ENCODE data around the gene MLANA.

Gene MLANA

DNA sequence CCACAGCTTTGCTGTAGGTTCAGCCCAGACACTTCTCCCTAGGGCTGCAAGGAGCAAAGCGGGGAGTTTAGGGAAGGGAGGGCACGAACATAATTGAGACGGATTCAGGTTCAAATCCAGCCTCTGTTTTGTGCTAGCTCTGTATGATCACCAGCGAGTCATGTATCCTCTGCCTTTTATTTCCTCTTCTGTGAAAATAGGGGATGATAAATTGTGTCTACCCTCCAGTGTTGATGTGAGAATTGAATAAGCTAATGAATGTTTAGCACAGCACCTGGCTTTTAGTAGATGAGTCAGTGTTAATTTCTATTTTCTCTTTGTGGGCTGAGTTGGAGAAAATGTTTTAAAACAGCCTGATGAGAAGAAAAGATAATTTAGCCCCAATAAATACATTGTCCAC is 6.2 kb downstream of the MLANA start:
- no peak for TF ChIP-seq GABPA (IDR thresholded peaks at IDR 0.05; ENCODE audit: low read depth)
- no peak for TF ChIP-seq SPI1 (IDR thresholded peaks at IDR 0.05; ENCODE audit: borderline replicate concordance, low read depth)
- TF ChIP-seq CTCF (IDR thresholded peaks at IDR 0.05; ENCODE audit: insufficient read depth, low read length), result no peak
- TF ChIP-seq, protein P1, sequence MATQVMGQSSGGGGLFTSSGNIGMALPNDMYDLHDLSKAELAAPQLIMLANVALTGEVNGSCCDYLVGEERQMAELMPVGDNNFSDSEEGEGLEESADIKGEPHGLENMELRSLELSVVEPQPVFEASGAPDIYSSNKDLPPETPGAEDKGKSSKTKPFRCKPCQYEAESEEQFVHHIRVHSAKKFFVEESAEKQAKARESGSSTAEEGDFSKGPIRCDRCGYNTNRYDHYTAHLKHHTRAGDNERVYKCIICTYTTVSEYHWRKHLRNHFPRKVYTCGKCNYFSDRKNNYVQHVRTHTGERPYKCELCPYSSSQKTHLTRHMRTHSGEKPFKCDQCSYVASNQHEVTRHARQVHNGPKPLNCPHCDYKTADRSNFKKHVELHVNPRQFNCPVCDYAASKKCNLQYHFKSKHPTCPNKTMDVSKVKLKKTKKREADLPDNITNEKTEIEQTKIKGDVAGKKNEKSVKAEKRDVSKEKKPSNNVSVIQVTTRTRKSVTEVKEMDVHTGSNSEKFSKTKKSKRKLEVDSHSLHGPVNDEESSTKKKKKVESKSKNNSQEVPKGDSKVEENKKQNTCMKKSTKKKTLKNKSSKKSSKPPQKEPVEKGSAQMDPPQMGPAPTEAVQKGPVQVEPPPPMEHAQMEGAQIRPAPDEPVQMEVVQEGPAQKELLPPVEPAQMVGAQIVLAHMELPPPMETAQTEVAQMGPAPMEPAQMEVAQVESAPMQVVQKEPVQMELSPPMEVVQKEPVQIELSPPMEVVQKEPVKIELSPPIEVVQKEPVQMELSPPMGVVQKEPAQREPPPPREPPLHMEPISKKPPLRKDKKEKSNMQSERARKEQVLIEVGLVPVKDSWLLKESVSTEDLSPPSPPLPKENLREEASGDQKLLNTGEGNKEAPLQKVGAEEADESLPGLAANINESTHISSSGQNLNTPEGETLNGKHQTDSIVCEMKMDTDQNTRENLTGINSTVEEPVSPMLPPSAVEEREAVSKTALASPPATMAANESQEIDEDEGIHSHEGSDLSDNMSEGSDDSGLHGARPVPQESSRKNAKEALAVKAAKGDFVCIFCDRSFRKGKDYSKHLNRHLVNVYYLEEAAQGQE (IDR thresholded peaks at IDR 0.05; ENCODE audit: insufficient replicate concordance, low read depth), result no peak
- TF ChIP-seq POLR2AphosphoS5 (IDR thresholded peaks at IDR 0.05; ENCODE audit: low read depth), result no peak
- DNase-seq (ENCODE audit: low read depth in 1 of 2, low spot score in 1 of 2), result no peak
- no peaks in the 10 kb centered on the region for H3K27me3 ChIP-seq (ENCODE audit: insufficient read depth, poor library complexity, severe bottlenecking)
- H3K4me3 ChIP-seq (replicated peaks; ENCODE audit: insufficient read depth, low read length), result no peak overlapping the region
- no peak overlapping the region for H3K27ac ChIP-seq (replicated peaks)

DNA sequence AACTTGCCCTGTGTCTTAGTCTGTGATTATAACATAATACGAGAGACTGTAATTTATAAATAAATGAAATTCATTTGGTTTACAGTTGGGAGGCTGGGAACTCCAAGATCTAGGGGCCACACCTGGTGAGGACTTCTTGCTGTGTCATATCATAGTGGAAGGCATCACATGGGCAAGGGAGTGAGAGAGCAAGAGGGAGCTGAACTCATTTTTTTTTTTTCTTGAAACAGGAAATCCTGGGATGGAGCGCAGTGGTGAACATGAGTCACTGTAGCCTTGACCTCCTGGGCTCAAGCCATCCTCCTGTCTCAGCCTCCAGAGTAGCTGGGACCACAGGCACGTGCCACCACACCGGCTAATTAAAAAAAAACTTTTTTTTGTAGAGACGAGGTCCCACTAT is 7.2 kb downstream of the MLANA start:
- no peak for DNase-seq (ENCODE audit: low read depth in 1 of 2, low spot score in 1 of 2)
- Histone ChIP-seq H3K4me3 (replicated peaks; ENCODE audit: insufficient read depth, low read length) (no peak overlapping the region), H3K27me3 (ENCODE audit: insufficient read depth, poor library complexity, severe bottlenecking) (no peaks in the 10 kb centered on the region), H3K27ac (replicated peaks) (no peak overlapping the region)
- no peak for TF ChIP-seq POLR2AphosphoS5 (IDR thresholded peaks at IDR 0.05; ENCODE audit: low read depth)
- no peak for TF ChIP-seq GABPA (IDR thresholded peaks at IDR 0.05; ENCODE audit: low read depth)
- TF ChIP-seq CTCF (IDR thresholded peaks at IDR 0.05; ENCODE audit: insufficient read depth, low read length), result no peak
- TF ChIP-seq, protein P1 (IDR thresholded peaks at IDR 0.05; ENCODE audit: insufficient replicate concordance, low read depth), result no peak
- no peak for TF ChIP-seq SPI1 (IDR thresholded peaks at IDR 0.05; ENCODE audit: borderline replicate concordance, low read depth)

DNA sequence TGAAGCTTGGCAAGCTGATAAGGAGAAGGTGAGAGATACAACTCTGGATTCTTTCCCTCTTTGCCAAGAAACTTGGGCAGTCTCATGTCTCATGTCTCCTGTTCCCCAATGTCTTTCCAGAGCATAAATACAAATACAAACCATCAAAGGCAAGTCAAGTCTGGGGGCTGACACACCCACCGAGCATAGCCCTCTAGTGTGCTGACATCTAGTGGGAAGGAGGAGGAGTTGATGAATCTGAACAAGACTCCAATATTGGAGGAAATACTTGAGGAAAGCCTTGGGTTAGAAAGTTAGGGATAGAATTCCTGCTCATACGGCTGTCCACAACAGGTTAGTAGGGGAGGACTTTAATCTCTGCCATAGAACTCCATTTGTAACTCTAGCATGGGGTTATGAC is 8.6 kb downstream of the MLANA start:
- no peak for DNase-seq (ENCODE audit: low read depth in 1 of 2, low spot score in 1 of 2)
- H3K27me3 ChIP-seq (ENCODE audit: insufficient read depth, poor library complexity, severe bottlenecking), result no peaks in the 10 kb centered on the region
- H3K27ac ChIP-seq (replicated peaks), result no peak overlapping the region
- no peak overlapping the region for H3K4me3 ChIP-seq (replicated peaks; ENCODE audit: insufficient read depth, low read length)
- TF ChIP-seq POLR2AphosphoS5 (IDR thresholded peaks at IDR 0.05; ENCODE audit: low read depth), result no peak
- TF ChIP-seq SPI1 (IDR thresholded peaks at IDR 0.05; ENCODE audit: borderline replicate concordance, low read depth), result no peak
- no peak for TF ChIP-seq GABPA (IDR thresholded peaks at IDR 0.05; ENCODE audit: low read depth)
- no peak for TF ChIP-seq CTCF (IDR thresholded peaks at IDR 0.05; ENCODE audit: insufficient read depth, low read length)
- TF ChIP-seq, protein P1 (IDR thresholded peaks at IDR 0.05; ENCODE audit: insufficient replicate concordance, low read depth), result no peak
